Measurements from ENCODE around the gene CDH23. TPM values are rescaled to one million over a fixed set of nuclear protein-coding genes. Genes with fewer than 3 reads are reported as not detected.

Gene CDH23
- total and polyA plus RNA-seq, 2 donors, result 3.6 to 9.9 TPM

- Histone ChIP-seq H3K36me3 (ENCODE audit: insufficient read depth) (no peaks in the 10 kb centered on the region), H3K4me3 (ENCODE audit: low read depth, low read length) (no peak overlapping the region), H3K27ac (ENCODE audit: low read depth) (no peak overlapping the region), H3K4me1 (ENCODE audit: insufficient read depth) (no peaks in the 10 kb centered on the region)
- WGBS, result 94% methylated on average over 18 of the region's 18 CpGs
- no peak for DNase-seq (ENCODE audit: extremely low spot score)
Measured at GRCh38 chr10:71802715-71803488, 406.2 kb downstream of the CDH23 start.

- Histone ChIP-seq H3K36me3 (ENCODE audit: insufficient read depth) (no peaks in the 10 kb centered on the region), H3K27ac (ENCODE audit: low read depth) (no peak overlapping the region), H3K4me3 (ENCODE audit: low read depth, low read length) (no peak overlapping the region), H3K4me1 (ENCODE audit: insufficient read depth) (no peaks in the 10 kb centered on the region)
- 38% methylated on average over 4 of the region's 4 CpGs for WGBS
- DNase-seq (ENCODE audit: extremely low spot score), result no peak
Measured at GRCh38 chr10:71804077-71804476, 407.4 kb downstream of the CDH23 start.

GRCh38 chr10:71805776-71806703 lies 409.3 kb downstream of the CDH23 start:
- no peak for DNase-seq (ENCODE audit: extremely low spot score)
- 35% methylated on average over 41 of the region's 41 CpGs for WGBS
- Histone ChIP-seq H3K27ac (ENCODE audit: low read depth) (no peak overlapping the region), H3K4me1 (ENCODE audit: insufficient read depth) (no peaks in the 10 kb centered on the region), H3K36me3 (ENCODE audit: insufficient read depth) (no peaks in the 10 kb centered on the region), H3K4me3 (ENCODE audit: low read depth, low read length) (no peak overlapping the region)

- no peak overlapping the region for H3K27ac ChIP-seq (ENCODE audit: low read depth)
- DNase-seq (ENCODE audit: extremely low spot score), result no peak
- H3K4me1 ChIP-seq (ENCODE audit: insufficient read depth), result no peaks in the 10 kb centered on the region
- 89% methylated on average over 23 of the region's 23 CpGs for WGBS
- H3K36me3 ChIP-seq (ENCODE audit: insufficient read depth), result no peaks in the 10 kb centered on the region
- H3K4me3 ChIP-seq (ENCODE audit: low read depth, low read length), result no peak overlapping the region
Measured at GRCh38 chr10:71806704-71807556, 410.2 kb downstream of the CDH23 start.

- Histone ChIP-seq H3K36me3 (ENCODE audit: insufficient read depth) (no peaks in the 10 kb centered on the region), H3K27ac (ENCODE audit: low read depth) (no peak overlapping the region), H3K4me3 (ENCODE audit: low read depth, low read length) (no peak overlapping the region), H3K4me1 (ENCODE audit: insufficient read depth) (no peaks in the 10 kb centered on the region)
- no peak for DNase-seq (ENCODE audit: extremely low spot score)
- 92% methylated on average over 21 of the region's 21 CpGs for WGBS
Measured at GRCh38 chr10:71807557-71808510, 411.1 kb downstream of the CDH23 start.

- Histone ChIP-seq H3K36me3 (ENCODE audit: insufficient read depth) (no peaks in the 10 kb centered on the region), H3K4me1 (ENCODE audit: insufficient read depth) (no peaks in the 10 kb centered on the region), H3K27ac (ENCODE audit: low read depth) (no peak overlapping the region), H3K4me3 (ENCODE audit: low read depth, low read length) (no peak overlapping the region)
- WGBS, result 90% methylated on average over 25 of the region's 25 CpGs
- DNase-seq (ENCODE audit: extremely low spot score), result no peak
Measured at GRCh38 chr10:71809628-71810027, 412.9 kb downstream of the CDH23 start.

- no peak overlapping the region for H3K4me3 ChIP-seq (ENCODE audit: low read depth, low read length)
- no peaks in the 10 kb centered on the region for H3K36me3 ChIP-seq (ENCODE audit: insufficient read depth)
- WGBS, result 89% methylated on average over 13 of the region's 13 CpGs
- no peaks in the 10 kb centered on the region for H3K4me1 ChIP-seq (ENCODE audit: insufficient read depth)
- H3K27ac ChIP-seq (ENCODE audit: low read depth), result no peak overlapping the region
- DNase-seq (ENCODE audit: extremely low spot score), result no peak
Measured at GRCh38 chr10:71810048-71810750, 413.5 kb downstream of the CDH23 start.

GRCh38 chr10:71811351-71811750 lies 414.6 kb downstream of the CDH23 start:
- H3K4me3 ChIP-seq (ENCODE audit: low read depth, low read length), result no peak overlapping the region
- H3K4me1 ChIP-seq (ENCODE audit: insufficient read depth), result no peaks in the 10 kb centered on the region
- no peak for DNase-seq (ENCODE audit: extremely low spot score)
- WGBS, result 84% methylated on average over 19 of the region's 19 CpGs
- H3K27ac ChIP-seq (ENCODE audit: low read depth), result no peak overlapping the region
- H3K36me3 ChIP-seq (ENCODE audit: insufficient read depth), result peaks cover 1% of the 10 kb centered on the region

- no peak for DNase-seq (ENCODE audit: extremely low spot score)
- Histone ChIP-seq H3K4me3 (ENCODE audit: low read depth, low read length) (no peak overlapping the region), H3K27ac (ENCODE audit: low read depth) (no peak overlapping the region), H3K4me1 (ENCODE audit: insufficient read depth) (no peaks in the 10 kb centered on the region), H3K36me3 (ENCODE audit: insufficient read depth) (peaks cover 4% of the 10 kb centered on the region)
- WGBS, result 40% methylated on average over 22 of the region's 22 CpGs
Measured at GRCh38 chr10:71812016-71812912, 415.5 kb downstream of the CDH23 start.

- DNase-seq (ENCODE audit: extremely low spot score), result no peak
- Histone ChIP-seq H3K27ac (ENCODE audit: low read depth) (no peak overlapping the region), H3K4me3 (ENCODE audit: low read depth, low read length) (no peak overlapping the region), H3K4me1 (ENCODE audit: insufficient read depth) (no peaks in the 10 kb centered on the region), H3K36me3 (ENCODE audit: insufficient read depth) (peaks cover 4% of the 10 kb centered on the region)
- 53% methylated on average over 11 of the region's 11 CpGs for WGBS
Measured at GRCh38 chr10:71812913-71813590, 416.3 kb downstream of the CDH23 start.

- H3K4me1 ChIP-seq (ENCODE audit: insufficient read depth), result no peaks in the 10 kb centered on the region
- no peak for DNase-seq (ENCODE audit: extremely low spot score)
- no peak overlapping the region for H3K27ac ChIP-seq (ENCODE audit: low read depth)
- H3K36me3 ChIP-seq (ENCODE audit: insufficient read depth), result peaks cover 6% of the 10 kb centered on the region
- no peak overlapping the region for H3K4me3 ChIP-seq (ENCODE audit: low read depth, low read length)
- WGBS, result 90% methylated on average over 26 of the region's 26 CpGs
Measured at GRCh38 chr10:71814922-71815411, 418.2 kb downstream of the CDH23 start.

Data from urinary bladder (tissue), 4 donors.